ENCODE measurements around the gene SMARCA4.

Gene SMARCA4

GRCh38 chr19:10960314-10961072 lies at the start of gene SMARCA4:
TSS of gene SMARCA4 (plus strand) at chr19:10961030. CDS start at chr19:10984152, 23,122 bp downstream.
- DNase-seq, result peak; percentile 97

- DNase-seq, result no peak
Measured at GRCh38 chr19:10911579-10912363, 49.1 kb upstream of the SMARCA4 start.

GRCh38 chr19:10912619-10913018 lies 48.2 kb upstream of the SMARCA4 start:
- DNase-seq, result no peak

GRCh38 chr19:10913716-10914340 lies 47.0 kb upstream of the SMARCA4 start:
- no peak for DNase-seq

GRCh38 chr19:10915130-10916091 lies 45.4 kb upstream of the SMARCA4 start:
- DNase-seq, result no peak

- DNase-seq, result no peak
Measured at GRCh38 chr19:10916602-10917001, 44.2 kb upstream of the SMARCA4 start.

- DNase-seq, result no peak
Measured at GRCh38 chr19:10918359-10918758, 42.5 kb upstream of the SMARCA4 start.

GRCh38 chr19:10919352-10920287 lies 41.2 kb upstream of the SMARCA4 start:
- DNase-seq, result no peak

GRCh38 chr19:10920288-10920655 lies 40.6 kb upstream of the SMARCA4 start:
- DNase-seq, result no peak

GRCh38 chr19:10920781-10921180 lies 40.0 kb upstream of the SMARCA4 start:
- DNase-seq, result no peak

GRCh38 chr19:10921199-10921909 lies 39.5 kb upstream of the SMARCA4 start:
- DNase-seq, result no peak

GRCh38 chr19:10921910-10922637 lies 38.8 kb upstream of the SMARCA4 start:
- DNase-seq, result no peak

GRCh38 chr19:10922638-10923014 lies 38.2 kb upstream of the SMARCA4 start:
- DNase-seq, result no peak

GRCh38 chr19:10923260-10924112 lies 37.3 kb upstream of the SMARCA4 start:
- DNase-seq, result no peak

- DNase-seq, result no peak
Measured at GRCh38 chr19:10924597-10924996, 36.2 kb upstream of the SMARCA4 start.

GRCh38 chr19:10927730-10928562 lies 32.9 kb upstream of the SMARCA4 start:
- no peak for DNase-seq

GRCh38 chr19:10928563-10929401 lies 32.0 kb upstream of the SMARCA4 start, which contains the start of the genes TIMM29 and YIPF2:
TSS of gene TIMM29 (plus strand) at chr19:10928811. CDS start at chr19:10928823, 12 bp downstream.
TSS of gene YIPF2 (minus strand) at chr19:10928639. CDS start at chr19:10928410, 229 bp downstream.
- DNase-seq, result peak; percentile 89
